ENCODE results near the gene TMED5.

DNA sequence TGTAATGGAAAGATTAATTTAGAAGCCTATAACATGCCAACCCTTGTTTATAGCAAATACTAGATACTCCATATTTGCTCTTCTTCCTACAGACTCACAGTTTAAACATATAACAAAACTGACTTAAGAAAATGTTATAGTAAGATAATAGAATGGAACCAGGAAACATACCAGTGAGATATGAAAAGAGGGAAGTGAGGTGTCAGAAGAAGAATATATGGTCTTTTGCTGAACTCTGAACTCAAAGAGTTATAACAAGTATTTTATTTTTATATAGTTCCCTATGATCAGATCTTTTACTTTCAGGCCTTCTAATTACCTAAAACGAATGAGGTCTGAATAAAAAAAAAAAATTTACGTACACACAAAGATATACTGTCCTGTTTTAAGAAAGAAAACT lies 20.9 kb downstream of the TMED5 start:
- TF ChIP-seq, protein P1, sequence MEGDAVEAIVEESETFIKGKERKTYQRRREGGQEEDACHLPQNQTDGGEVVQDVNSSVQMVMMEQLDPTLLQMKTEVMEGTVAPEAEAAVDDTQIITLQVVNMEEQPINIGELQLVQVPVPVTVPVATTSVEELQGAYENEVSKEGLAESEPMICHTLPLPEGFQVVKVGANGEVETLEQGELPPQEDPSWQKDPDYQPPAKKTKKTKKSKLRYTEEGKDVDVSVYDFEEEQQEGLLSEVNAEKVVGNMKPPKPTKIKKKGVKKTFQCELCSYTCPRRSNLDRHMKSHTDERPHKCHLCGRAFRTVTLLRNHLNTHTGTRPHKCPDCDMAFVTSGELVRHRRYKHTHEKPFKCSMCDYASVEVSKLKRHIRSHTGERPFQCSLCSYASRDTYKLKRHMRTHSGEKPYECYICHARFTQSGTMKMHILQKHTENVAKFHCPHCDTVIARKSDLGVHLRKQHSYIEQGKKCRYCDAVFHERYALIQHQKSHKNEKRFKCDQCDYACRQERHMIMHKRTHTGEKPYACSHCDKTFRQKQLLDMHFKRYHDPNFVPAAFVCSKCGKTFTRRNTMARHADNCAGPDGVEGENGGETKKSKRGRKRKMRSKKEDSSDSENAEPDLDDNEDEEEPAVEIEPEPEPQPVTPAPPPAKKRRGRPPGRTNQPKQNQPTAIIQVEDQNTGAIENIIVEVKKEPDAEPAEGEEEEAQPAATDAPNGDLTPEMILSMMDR (IDR thresholded peaks at IDR 0.05; ENCODE audit: insufficient read depth, low read length), result no peak
- TF ChIP-seq POLR2AphosphoS5 (IDR thresholded peaks at IDR 0.05; ENCODE audit: low read depth), result no peak
- TF ChIP-seq, protein P2, sequence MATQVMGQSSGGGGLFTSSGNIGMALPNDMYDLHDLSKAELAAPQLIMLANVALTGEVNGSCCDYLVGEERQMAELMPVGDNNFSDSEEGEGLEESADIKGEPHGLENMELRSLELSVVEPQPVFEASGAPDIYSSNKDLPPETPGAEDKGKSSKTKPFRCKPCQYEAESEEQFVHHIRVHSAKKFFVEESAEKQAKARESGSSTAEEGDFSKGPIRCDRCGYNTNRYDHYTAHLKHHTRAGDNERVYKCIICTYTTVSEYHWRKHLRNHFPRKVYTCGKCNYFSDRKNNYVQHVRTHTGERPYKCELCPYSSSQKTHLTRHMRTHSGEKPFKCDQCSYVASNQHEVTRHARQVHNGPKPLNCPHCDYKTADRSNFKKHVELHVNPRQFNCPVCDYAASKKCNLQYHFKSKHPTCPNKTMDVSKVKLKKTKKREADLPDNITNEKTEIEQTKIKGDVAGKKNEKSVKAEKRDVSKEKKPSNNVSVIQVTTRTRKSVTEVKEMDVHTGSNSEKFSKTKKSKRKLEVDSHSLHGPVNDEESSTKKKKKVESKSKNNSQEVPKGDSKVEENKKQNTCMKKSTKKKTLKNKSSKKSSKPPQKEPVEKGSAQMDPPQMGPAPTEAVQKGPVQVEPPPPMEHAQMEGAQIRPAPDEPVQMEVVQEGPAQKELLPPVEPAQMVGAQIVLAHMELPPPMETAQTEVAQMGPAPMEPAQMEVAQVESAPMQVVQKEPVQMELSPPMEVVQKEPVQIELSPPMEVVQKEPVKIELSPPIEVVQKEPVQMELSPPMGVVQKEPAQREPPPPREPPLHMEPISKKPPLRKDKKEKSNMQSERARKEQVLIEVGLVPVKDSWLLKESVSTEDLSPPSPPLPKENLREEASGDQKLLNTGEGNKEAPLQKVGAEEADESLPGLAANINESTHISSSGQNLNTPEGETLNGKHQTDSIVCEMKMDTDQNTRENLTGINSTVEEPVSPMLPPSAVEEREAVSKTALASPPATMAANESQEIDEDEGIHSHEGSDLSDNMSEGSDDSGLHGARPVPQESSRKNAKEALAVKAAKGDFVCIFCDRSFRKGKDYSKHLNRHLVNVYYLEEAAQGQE (IDR thresholded peaks at IDR 0.05; ENCODE audit: insufficient replicate concordance, low read depth), result no peak
